Posterior vena cava (tissue), 2 donors: ENCODE data around the gene UVRAG. TPM values are rescaled to one million over a fixed set of nuclear protein-coding genes. Genes with fewer than 3 reads are reported as not detected.

ENCODE experiments used
- DNase-seq: peaks from one replicate; pipeline ENCODE4 v3.0.0-alpha.2; 2020; ENCODE audit warnings: low spot score
- intact Hi-C, 2 donors: fragments of 100-400 bp; cut with DNase I; formaldehyde crosslinking; loops; one replicate each; pipeline versions ENCODE4 v1.14.1 to v1.14.2; 2022 to 2023
- total RNA-seq, 2 donors: library from RNA; stranded (reverse); fragmentation: NEBNext Ultra II Directional; extraction: Animal tissue kit (Norgen Biotek cat#: 25700); gene quantifications; one replicate each; pipeline ENCODE4 v1.2.1, GENCODE V29; 2021
- donor health status: DM: yes; HTN: yes; CAD: no.
- donor health status: DM: yes; HTN: yes; CAD: no.

The UVRAG gene
- total RNA-seq, 2 donors from 2014 or later = 27.0 to 27.8 TPM

GRCh38 chr11:76096552-76096951 lies 281.5 kb downstream of the UVRAG start:
- intact Hi-C loops = no loop called here
- no peak for DNase-seq

DNA sequence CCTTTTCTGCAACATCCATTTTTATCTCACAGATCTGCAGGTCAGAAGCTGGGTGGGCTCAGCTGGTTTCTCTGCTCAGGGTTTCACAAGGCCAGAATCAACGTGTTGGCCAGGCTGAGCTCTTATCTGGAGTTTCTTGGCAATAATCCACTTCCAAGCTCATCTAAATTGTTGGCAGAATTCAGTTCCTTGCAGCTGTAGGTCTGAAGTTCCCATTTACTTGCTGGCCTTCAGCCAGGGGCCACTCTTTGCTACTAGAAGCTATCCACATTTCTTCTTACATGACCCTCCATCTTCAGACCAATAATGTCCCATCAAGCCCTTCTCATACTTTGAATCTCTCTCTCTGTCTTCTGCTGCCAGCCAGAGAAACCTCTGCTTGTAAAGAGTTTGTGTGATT lies 287.8 kb downstream of the UVRAG start:
- no peak for DNase-seq
- intact Hi-C loops = no loop called here

DNA sequence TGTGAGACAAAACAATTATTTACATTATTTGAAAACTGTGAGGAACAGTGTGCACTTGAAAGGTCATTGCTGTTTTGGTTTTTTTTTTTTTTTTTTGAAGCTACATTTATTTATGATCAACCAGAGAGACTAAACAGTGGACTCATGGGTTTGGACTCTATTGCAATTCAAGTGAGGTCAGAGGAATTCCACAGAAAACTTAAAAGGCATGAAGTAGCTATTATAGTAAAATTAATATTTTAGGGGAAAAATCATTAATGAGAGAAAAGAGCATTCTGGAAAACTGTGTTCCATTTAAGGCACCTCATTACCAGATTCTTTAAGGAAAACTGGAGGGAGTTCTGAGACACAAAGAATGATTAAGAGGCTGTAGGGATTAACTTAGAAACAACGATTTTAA lies 288.4 kb downstream of the UVRAG start:
- intact Hi-C loops = no loop called here
- no peak for DNase-seq

DNA sequence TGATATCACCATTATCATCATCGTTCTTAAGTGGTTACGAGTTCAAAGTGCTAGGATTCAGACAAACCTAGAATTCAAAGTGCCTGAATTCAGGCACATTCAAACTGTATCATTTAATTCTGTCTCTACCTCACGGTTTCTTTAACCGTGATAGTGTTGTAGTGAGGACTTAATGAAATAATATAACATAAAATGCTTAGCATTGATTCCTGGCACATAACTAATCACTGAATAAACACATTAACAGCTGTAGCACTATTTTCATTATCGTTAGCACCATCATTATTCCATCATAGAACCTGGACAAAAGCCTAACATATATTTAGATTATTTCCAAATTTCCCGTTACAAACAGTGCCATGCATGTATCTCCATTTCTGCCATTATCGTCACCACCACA lies 289.3 kb downstream of the UVRAG start:
- intact Hi-C loops = no loop called here
- DNase-seq = no peak

GRCh38 chr11:76105637-76106036 lies 290.6 kb downstream of the UVRAG start:
- intact Hi-C loops = no loop called here
- no peak for DNase-seq

GRCh38 chr11:76107971-76108370 lies 293.0 kb downstream of the UVRAG start:
- intact Hi-C loops = no loop called here
- no peak for DNase-seq

GRCh38 chr11:76114238-76114637 lies 299.2 kb downstream of the UVRAG start:
- DNase-seq = no peak
- intact Hi-C loops = no loop called here

DNA sequence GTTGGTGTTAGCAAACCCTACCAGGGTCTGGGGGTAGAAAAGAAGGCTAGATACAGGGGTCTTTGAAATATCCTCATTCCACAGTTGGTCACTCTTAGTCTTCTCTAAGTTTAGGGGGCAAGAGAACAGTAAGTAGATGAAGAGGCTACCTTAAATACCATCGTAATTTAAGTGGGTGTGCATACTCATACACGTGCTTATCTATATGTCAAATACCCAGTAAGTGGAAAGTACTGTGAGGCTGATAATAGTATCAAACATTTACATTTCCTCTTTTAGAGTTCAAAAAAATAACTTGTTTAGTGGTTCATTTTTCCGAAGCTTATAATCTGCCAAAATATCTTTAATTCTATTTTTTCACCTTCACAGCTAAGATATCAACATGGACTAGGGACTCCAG lies 300.5 kb downstream of the UVRAG start:
- intact Hi-C loops = no loop called here
- DNase-seq = no peak

- intact Hi-C loops = no loop called here
- no peak for DNase-seq
Measured at GRCh38 chr11:76119032-76119431, 304.0 kb downstream of the UVRAG start.

DNA sequence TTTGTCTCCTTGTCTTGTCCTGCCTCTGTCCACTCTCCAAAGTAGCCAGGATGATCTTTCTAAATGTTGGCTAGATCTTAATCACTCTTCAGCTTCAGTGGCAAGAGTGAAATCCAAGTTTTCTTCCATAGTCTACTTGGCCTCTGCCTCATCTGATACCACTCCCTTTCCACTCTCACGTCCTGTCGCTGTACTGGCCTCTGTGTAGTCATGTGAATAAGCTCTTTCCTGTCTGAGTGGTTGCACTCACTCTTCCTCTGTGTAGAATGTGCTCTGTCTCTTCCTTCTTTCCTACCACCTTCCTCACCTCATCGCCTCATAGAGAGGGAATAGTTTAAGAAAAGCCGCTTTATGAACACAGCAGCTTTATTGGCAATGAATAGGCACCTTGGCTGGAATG lies 304.8 kb downstream of the UVRAG start:
- intact Hi-C loops = no loop called here
- no peak for DNase-seq

GRCh38 chr11:76120513-76121101 lies 305.6 kb downstream of the UVRAG start:
- no peak for DNase-seq
- intact Hi-C loops = no loop called here

DNA sequence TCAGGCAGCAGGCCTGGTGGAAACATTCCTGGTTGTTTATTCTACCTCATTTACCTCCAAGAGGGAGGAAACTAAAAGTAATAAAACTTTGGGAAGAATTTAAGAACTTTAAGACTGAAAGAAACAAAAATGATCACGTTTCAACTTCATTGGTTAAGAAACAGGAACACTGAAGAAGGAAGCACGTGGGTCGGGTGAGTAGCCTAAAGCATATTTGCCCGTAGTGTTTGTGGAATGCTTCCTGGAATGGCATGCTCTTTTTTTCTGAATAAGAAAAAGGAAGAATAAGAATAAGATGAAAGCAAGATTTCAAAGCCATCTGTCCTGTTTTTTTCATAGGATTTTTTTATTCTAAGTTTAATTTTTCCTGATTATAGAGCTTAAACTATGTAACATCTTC lies 308.2 kb downstream of the UVRAG start:
- intact Hi-C loops = no loop called here
- no peak for DNase-seq

GRCh38 chr11:76124905-76125770 lies 310.1 kb downstream of the UVRAG start:
- no peak for DNase-seq
- intact Hi-C loops = no loop called here

DNA sequence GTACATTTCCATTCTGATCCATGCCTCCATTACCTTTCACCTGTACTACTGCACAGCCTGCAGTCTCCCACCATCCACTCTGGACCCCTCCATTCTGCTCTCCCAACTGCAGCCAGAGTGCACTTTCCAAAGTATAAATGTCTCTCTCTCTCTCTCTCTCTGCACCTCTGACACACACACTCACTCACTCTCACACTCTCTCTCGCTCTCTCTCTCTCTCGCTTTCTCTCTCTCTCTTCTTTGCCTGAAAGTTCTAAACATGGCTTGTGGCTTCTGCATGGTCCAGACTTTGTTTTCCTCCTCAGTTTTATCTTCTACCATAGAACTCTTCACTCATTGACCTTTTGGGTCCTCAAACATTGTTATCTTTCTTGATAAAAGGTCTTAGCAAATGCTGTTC lies 314.7 kb downstream of the UVRAG start:
- DNase-seq = no peak
- intact Hi-C loops = no loop called here

DNA sequence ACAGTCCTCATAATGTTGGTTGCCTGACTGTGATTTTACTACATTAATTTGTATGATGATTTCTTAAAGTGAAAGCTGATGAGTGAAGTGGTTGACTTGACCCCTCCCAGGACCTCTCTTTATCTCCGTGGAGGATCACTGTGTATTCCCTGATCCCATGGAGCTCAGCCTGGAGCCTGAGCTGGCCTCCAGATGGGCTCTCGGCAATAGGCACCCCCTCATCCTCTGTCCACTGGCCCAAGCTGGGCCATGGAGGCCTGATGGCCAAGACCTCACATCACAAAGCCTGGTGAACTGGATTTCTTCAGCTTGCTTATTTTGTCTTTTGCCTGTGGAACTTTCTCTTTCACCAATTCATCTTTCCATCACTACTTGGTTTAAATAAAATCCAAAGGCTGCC lies 316.1 kb downstream of the UVRAG start:
- intact Hi-C loops = no loop called here
- no peak for DNase-seq

- no peak for DNase-seq
- intact Hi-C loops = no loop called here
Measured at GRCh38 chr11:76131671-76132631, 316.9 kb downstream of the UVRAG start.

GRCh38 chr11:76134239-76134638 lies 319.2 kb downstream of the UVRAG start:
- intact Hi-C loops = no loop called here
- DNase-seq = no peak

GRCh38 chr11:76135491-76135890 lies 320.5 kb downstream of the UVRAG start:
- no peak for DNase-seq
- intact Hi-C loops = no loop called here

GRCh38 chr11:76139314-76139713 lies 324.3 kb downstream of the UVRAG start:
- intact Hi-C loops = no loop called here
- no peak for DNase-seq
